ENCODE results near the gene PARN.
"Not testable (repeated sequence)": the region's sequence is repeated elsewhere in the genome, so short reads cannot be mapped to it uniquely, and the experiment has no call there.

The PARN gene

GRCh38 chr16:14398014-14398717 lies 231.9 kb downstream of the PARN start:
- no peak for DNase-seq

- not testable (repeated sequence) for DNase-seq
Measured at GRCh38 chr16:14395710-14396304, 234.3 kb downstream of the PARN start.

- no peak for DNase-seq
Measured at GRCh38 chr16:14394834-14395233, 235.2 kb downstream of the PARN start.

- DNase-seq = no peak
Measured at GRCh38 chr16:14392960-14393359, 237.1 kb downstream of the PARN start.

- no peak for DNase-seq
Measured at GRCh38 chr16:14389359-14389758, 240.7 kb downstream of the PARN start.

GRCh38 chr16:14388243-14388642 lies 241.8 kb downstream of the PARN start:
- no peak for DNase-seq

- no peak for DNase-seq
Measured at GRCh38 chr16:14386115-14386514, 243.9 kb downstream of the PARN start.
